Adrenal gland (tissue), 12 donors: ENCODE data around the gene RET. TPM values are rescaled to one million over a fixed set of nuclear protein-coding genes. Genes with fewer than 3 reads are reported as not detected.

Experiments
- DNase-seq, 7 donors: peaks; one replicate each; pipeline ENCODE4 v3.0.0-alpha.2; 2019 to 2020
- H3K27ac ChIP-seq, 5 donors: fragments of 200-600 bp; sonication (generic) in 4 of 5; 1 replicate in 3 of 5; 2 replicates in 2 of 5; pipeline versions ENCODE4 v1.5.1 to v1.8.0; 2016 to 2020; ENCODE audit warnings: mild to moderate bottlenecking in 1 of 5
- H3K27me3 ChIP-seq: fragments of 200-600 bp; 2 replicates; pipeline ENCODE4 v1.8.0; 2021
- H3K36me3 ChIP-seq, 2 donors: fragments of 200-600 bp; replicated peaks in 1 of 2; 1 replicate in 1 of 2; 2 replicates in 1 of 2; pipeline versions ENCODE4 v1.5.1 to v1.8.0; 2018 to 2022
- H3K4me1 ChIP-seq, 2 donors: fragments of 200-600 bp; replicated peaks in 1 of 2; 1 replicate in 1 of 2; 2 replicates in 1 of 2; pipeline versions ENCODE4 v1.5.1 to v1.8.0; 2018 to 2021
- H3K4me3 ChIP-seq, 4 donors: fragments of 200-600 bp; sonication (generic) in 3 of 4; one replicate each; pipeline ENCODE4 v1.5.1; 2016 to 2018
- H3K9me3 ChIP-seq, 3 donors: fragments of 200-600 bp; sonication (generic) in 1 of 3; replicated peaks in 1 of 3; 1 replicate in 2 of 3; 2 replicates in 1 of 3; pipeline versions ENCODE4 v1.5.1 to v1.8.0; 2016 to 2021
- CTCF ChIP-seq, 6 experiments: fragments of 450-650 bp in 4 of 6; fragments of 200-600 bp in 2 of 6; sonication (generic) in 1 of 6; IDR thresholded peaks; 1 replicate in 5 of 6; 2 replicates in 1 of 6; pipeline versions ENCODE4 v1.5.1 to v1.8.0; 2016 to 2021; ENCODE audit warnings: antibody characterized with exemption in 6 of 6, mild to moderate bottlenecking in 2 of 6, moderate library complexity in 1 of 6
- POLR2A ChIP-seq, 2 donors: fragments of 450-650 bp; IDR thresholded peaks; one replicate each; pipeline ENCODE4 v1.6.1; 2017; ENCODE audit warnings: antibody characterized with exemption in 2 of 2, mild to moderate bottlenecking in 2 of 2, moderate library complexity in 1 of 2
- WGBS, 4 donors: extraction: QIAGEN DNeasy Blood & Tissue Kit in 2 of 4; methylation state at CpG; one replicate each; pipeline versions ENCODE4 v1.1.5 to v1.1.7; 2013 to 2017; 5-methylcytosine and 5-hydroxymethylcytosine counted together
- intact Hi-C, 2 donors: fragments of 100-400 bp; cut with DNase I; formaldehyde crosslinking; loops; one replicate each; pipeline versions ENCODE4 v1.14.1 to v1.15.0; 2022 to 2023
- polyA plus RNA-seq, 3 donors: library from polyadenylated mRNA; stranded (reverse); fragments of 200-250 nt in 2 of 3; fragments of 350-450 nt in 1 of 3; fragmentation: Illumina TruSeq in 1 of 3; extraction: RNeasy Lipid Tissue Mini Kit (QIAGEN cat#74804) in 1 of 3; gene quantifications; one replicate each; pipeline ENCODE4 v1.2.3, GENCODE V29; 2013 to 2014
- total RNA-seq, 9 donors: library from RNA; depleted of rRNA in 4 of 9; stranded (reverse); fragments of >200 nt in 4 of 9; fragments of 120-200 nt in 1 of 9; fragmentation: NEBNext Ultra II Directional in 1 of 9; extraction: Animal tissue kit (Norgen Biotek cat#: 25700) in 1 of 9; gene quantifications; one replicate each; pipeline versions ENCODE4 v1.1.0 to v1.2.4, GENCODE V29; 2013 to 2023
- donor health status: healthy with polysubstance abuse.
- donor health status: Bipolar disorder and iron deficiency.
- donor health status: DM: yes; HTN: yes; CAD: no.
- donor health status: DM: no; HTN: no; CAD: no.
- donor health status: DM: no; HTN: no; CAD: no.
- donor health status: DM: yes; HTN: yes; CAD: no.

The RET gene
- total and polyA plus RNA-seq, 12 donors = 1.6 to 43.6 (median 6.0) TPM

- H3K4me1 ChIP-seq = peaks cover 3 to 17% of the 10 kb centered on the region in 2 donors
- no peaks in the 10 kb centered on the region for H3K36me3 ChIP-seq
- no peak overlapping the region for H3K4me3 ChIP-seq
- H3K9me3 ChIP-seq = no peaks in the 10 kb centered on the region
- no peak overlapping the region for H3K27ac ChIP-seq
- no peak for DNase-seq
- H3K27me3 ChIP-seq = peaks cover 3% of the 10 kb centered on the region
- TF ChIP-seq POLR2A (IDR thresholded peaks at IDR 0.05) = no peak
- intact Hi-C loops = no loop called here
- WGBS, 4 donors = 84 to 89% (median 86%) methylated on average over 19 of the region's 19 CpGs
Measured at GRCh38 chr10:43102063-43102828, 25.4 kb downstream of the RET start.

GRCh38 chr10:43105102-43105955, 28.5 kb downstream of the RET start:
- Histone ChIP-seq H3K9me3 (no peaks in the 10 kb centered on the region), H3K36me3 (no peaks in the 10 kb centered on the region), H3K27me3 (no peaks in the 10 kb centered on the region), H3K27ac (peak overlapping the region in 3 of 5 donors; percentile 17 to 79 (median 64)), H3K4me3 (peak overlapping the region in 2 of 4 donors; percentile 23 to 52), H3K4me1 (peaks cover 3 to 17% of the 10 kb centered on the region in 2 donors)
- intact Hi-C loops = loop anchor here (2.0 to 5.0 kb wide), 2 partner anchors 238 to 239 kb away; no protein-coding TSS in a partner anchor
- no peak for TF ChIP-seq POLR2A (IDR thresholded peaks at IDR 0.05)
- peak; percentile 98 to 100 (median 100) for TF ChIP-seq CTCF (IDR thresholded peaks at IDR 0.05)
- peak; percentile 75 to 86 (median 83) for DNase-seq
- 1 to 19% (median 2%) methylated on average over 4 to 71 of the region's 71 CpGs for WGBS, 4 donors

- no peaks in the 10 kb centered on the region for H3K9me3 ChIP-seq
- no peaks in the 10 kb centered on the region for H3K27me3 ChIP-seq
- H3K36me3 ChIP-seq = no peaks in the 10 kb centered on the region
- H3K27ac ChIP-seq = no peak overlapping the region
- H3K4me3 ChIP-seq = no peak overlapping the region
- DNase-seq = no peak
- WGBS, 4 donors = 0 to 49% (median 42%) methylated on average over 2 to 7 of the region's 7 CpGs; no CpG with 5 or more reads in 1 of the 4 donors
- TF ChIP-seq POLR2A (IDR thresholded peaks at IDR 0.05) = no peak
- peaks cover 3 to 17% of the 10 kb centered on the region in 2 donors for H3K4me1 ChIP-seq
- intact Hi-C loops = loop anchor here (2.0 to 5.0 kb wide), 2 partner anchors 239 kb away; no protein-coding TSS in a partner anchor
Measured at GRCh38 chr10:43105956-43106229, 29.0 kb downstream of the RET start.

GRCh38 chr10:43106256-43107091, 29.6 kb downstream of the RET start:
- WGBS, 4 donors = 85 to 88% (median 86%) methylated on average over 15 to 28 of the region's 28 CpGs
- H3K36me3 ChIP-seq = no peaks in the 10 kb centered on the region
- no peak overlapping the region for H3K27ac ChIP-seq
- H3K27me3 ChIP-seq = no peaks in the 10 kb centered on the region
- TF ChIP-seq CTCF (IDR thresholded peaks at IDR 0.05) (no peak), POLR2A (IDR thresholded peaks at IDR 0.05) (no peak)
- no peak overlapping the region for H3K4me3 ChIP-seq
- H3K9me3 ChIP-seq = no peaks in the 10 kb centered on the region
- intact Hi-C loops = loop anchor here in 1 of 2 donors (5.0 kb wide), 1 partner anchor 239 kb away; no protein-coding TSS in a partner anchor
- peaks cover 3 to 17% of the 10 kb centered on the region in 2 donors for H3K4me1 ChIP-seq
- DNase-seq = no peak
